ENCODE measurements around the gene SLC25A38. TPM values are rescaled to one million over a fixed set of nuclear protein-coding genes. Genes with fewer than 3 reads are reported as not detected.
A peak's percentile ranks its signal among the peaks of the same experiment; 100 is the strongest.

SLC25A38 gene
- total RNA-seq, 1 donor from 2014 or later: 34.4 TPM

DNA sequence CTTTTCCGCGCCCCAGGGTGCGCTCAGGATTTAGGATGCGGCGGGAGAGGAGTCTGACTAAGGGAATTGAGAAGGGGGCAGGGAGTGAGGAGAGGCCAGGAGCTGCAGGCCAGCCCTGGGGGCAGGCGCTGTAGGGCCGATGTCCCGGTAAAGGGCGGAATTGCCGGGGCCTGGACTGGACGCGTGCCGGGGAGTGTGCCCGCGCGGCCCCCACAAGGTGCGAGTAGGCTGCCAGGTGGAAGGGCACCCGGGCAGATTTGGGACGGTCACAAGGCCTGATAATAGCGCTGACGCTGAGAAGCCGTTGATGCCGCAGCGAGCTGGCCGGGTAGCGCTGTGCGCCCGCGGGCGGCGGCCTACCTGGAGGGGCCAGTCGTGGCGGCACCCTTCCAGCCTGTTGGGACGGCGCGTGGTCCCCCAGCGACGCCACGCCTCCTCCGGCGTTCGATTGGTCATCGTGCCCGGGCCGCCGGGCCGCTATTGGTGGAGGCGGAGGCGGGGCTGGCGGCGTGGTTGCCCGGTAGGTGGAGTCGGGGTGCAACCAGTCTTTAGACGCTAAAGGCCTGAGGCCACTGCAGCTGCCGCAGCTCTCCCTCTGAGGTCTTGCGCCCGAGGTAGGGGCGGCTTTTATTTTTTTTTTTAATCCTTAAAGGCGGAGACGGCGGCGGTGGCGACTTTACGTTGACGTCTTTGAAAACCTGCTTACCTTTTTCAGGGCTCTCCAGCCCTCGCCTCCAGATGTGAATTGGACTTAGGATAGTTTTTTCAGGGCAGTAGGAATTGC lies 903 bp downstream of the SLC25A38 start:
- H3K36me3 ChIP-seq (ENCODE audit: insufficient read depth, low read length): no peaks in the 10 kb centered on the region
- Mint-ChIP-seq H3K36me3 (ENCODE audit: low read depth, unreplicated experiment) (peaks cover 3% of the 10 kb centered on the region), H3K27me3 (ENCODE audit: low read depth, unreplicated experiment) (no peaks in the 10 kb centered on the region), H3K9me3 (ENCODE audit: unreplicated experiment) (no peaks in the 10 kb centered on the region), H3K4me1 (ENCODE audit: low read depth, unreplicated experiment) (peaks cover 22% of the 10 kb centered on the region), H3K4me3 (ENCODE audit: unreplicated experiment) (peak overlapping the region; percentile 94), H3K27ac (ENCODE audit: unreplicated experiment) (peak overlapping the region; percentile 98)
- H3K27ac ChIP-seq (ENCODE audit: low read depth, low read length): peak overlapping the region; percentile 90
- H3K79me2 ChIP-seq (ENCODE audit: insufficient read depth, low read length): peaks cover 55% of the 10 kb centered on the region
- H3K9me3 ChIP-seq (ENCODE audit: insufficient read depth, low read depth, low read length): no peaks in the 10 kb centered on the region
- TF ChIP-seq EZH2 (IDR thresholded peaks at IDR 0.05; ENCODE audit: insufficient read depth, low read length): no peak
- no peak for TF ChIP-seq CTCF (IDR thresholded peaks at IDR 0.05; ENCODE audit: insufficient read depth, low read depth, low read length)
- H3K9ac ChIP-seq (ENCODE audit: low read length): peak overlapping the region; percentile 87
- peak overlapping the region; percentile 89 for H3K4me3 ChIP-seq (ENCODE audit: insufficient read depth, low read depth, low read length)
- peak overlapping the region; percentile 86 for H3K4me2 ChIP-seq (ENCODE audit: low read length)
- H3K4me1 ChIP-seq (ENCODE audit: insufficient read depth, low read length): peaks cover 13% of the 10 kb centered on the region
- DNase-seq (ENCODE audit: low read depth): peak; percentile 83
- FAIRE-seq: no peak
- no peaks in the 10 kb centered on the region for H3K27me3 ChIP-seq (ENCODE audit: insufficient read depth, low read length)
- peaks cover 46% of the 10 kb centered on the region for H4K20me1 ChIP-seq (ENCODE audit: insufficient read depth, low read length)
- peak overlapping the region; percentile 97 for H2AFZ ChIP-seq (ENCODE audit: low read depth, low read length)

DNA sequence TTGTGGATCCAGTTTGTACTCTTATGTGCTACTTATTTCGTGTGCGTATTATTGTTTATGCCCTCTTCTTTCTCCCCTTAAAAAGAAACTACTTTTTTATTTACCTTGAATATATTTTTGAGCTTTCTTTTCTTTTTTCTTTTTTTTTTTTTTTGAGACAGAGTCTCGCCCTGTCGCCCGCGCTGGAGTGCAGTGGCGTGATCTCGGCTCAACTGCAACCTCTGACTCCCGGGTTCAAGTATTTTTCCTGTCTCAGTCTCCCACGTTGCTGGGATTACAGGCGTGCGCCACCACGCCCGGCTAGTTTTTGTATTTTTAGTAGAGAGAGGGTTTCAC lies 1.5 kb downstream of the SLC25A38 start:
- Histone ChIP-seq H3K4me2 (ENCODE audit: low read length) (peak overlapping the region; percentile 86), H2AFZ (ENCODE audit: low read depth, low read length) (no peak overlapping the region), H3K4me1 (ENCODE audit: insufficient read depth, low read length) (peaks cover 13% of the 10 kb centered on the region), H4K20me1 (ENCODE audit: insufficient read depth, low read length) (peaks cover 51% of the 10 kb centered on the region), H3K9ac (ENCODE audit: low read length) (peak overlapping the region; percentile 87), H3K79me2 (ENCODE audit: insufficient read depth, low read length) (peaks cover 60% of the 10 kb centered on the region), H3K9me3 (ENCODE audit: insufficient read depth, low read depth, low read length) (no peaks in the 10 kb centered on the region), H3K27me3 (ENCODE audit: insufficient read depth, low read length) (no peaks in the 10 kb centered on the region), H3K36me3 (ENCODE audit: insufficient read depth, low read length) (no peaks in the 10 kb centered on the region), H3K27ac (ENCODE audit: low read depth, low read length) (no peak overlapping the region), H3K4me3 (ENCODE audit: insufficient read depth, low read depth, low read length) (peak overlapping the region; percentile 89)
- no peak for FAIRE-seq
- H3K4me3 Mint-ChIP-seq (ENCODE audit: unreplicated experiment): peak overlapping the region; percentile 94
- no peaks in the 10 kb centered on the region for H3K27me3 Mint-ChIP-seq (ENCODE audit: low read depth, unreplicated experiment)
- H3K9me3 Mint-ChIP-seq (ENCODE audit: unreplicated experiment): no peaks in the 10 kb centered on the region
- peak overlapping the region; percentile 19 for H3K27ac Mint-ChIP-seq (ENCODE audit: unreplicated experiment)
- H3K36me3 Mint-ChIP-seq (ENCODE audit: low read depth, unreplicated experiment): peaks cover 3% of the 10 kb centered on the region
- H3K4me1 Mint-ChIP-seq (ENCODE audit: low read depth, unreplicated experiment): peaks cover 22% of the 10 kb centered on the region
- TF ChIP-seq EZH2 (IDR thresholded peaks at IDR 0.05; ENCODE audit: insufficient read depth, low read length) (no peak), CTCF (IDR thresholded peaks at IDR 0.05; ENCODE audit: insufficient read depth, low read depth, low read length) (no peak)
- DNase-seq (ENCODE audit: low read depth): no peak
